Endothelial cell of hepatic sinusoid (primary cell): Measurements from ENCODE around the gene KCND2.

Experiments
- in situ Hi-C: cut with HindIII; loops from 2 replicates; pipeline ENCODE4 v1.10.0; 2017; ENCODE audit warnings: low sequenced_read_pairs

Gene KCND2

DNA sequence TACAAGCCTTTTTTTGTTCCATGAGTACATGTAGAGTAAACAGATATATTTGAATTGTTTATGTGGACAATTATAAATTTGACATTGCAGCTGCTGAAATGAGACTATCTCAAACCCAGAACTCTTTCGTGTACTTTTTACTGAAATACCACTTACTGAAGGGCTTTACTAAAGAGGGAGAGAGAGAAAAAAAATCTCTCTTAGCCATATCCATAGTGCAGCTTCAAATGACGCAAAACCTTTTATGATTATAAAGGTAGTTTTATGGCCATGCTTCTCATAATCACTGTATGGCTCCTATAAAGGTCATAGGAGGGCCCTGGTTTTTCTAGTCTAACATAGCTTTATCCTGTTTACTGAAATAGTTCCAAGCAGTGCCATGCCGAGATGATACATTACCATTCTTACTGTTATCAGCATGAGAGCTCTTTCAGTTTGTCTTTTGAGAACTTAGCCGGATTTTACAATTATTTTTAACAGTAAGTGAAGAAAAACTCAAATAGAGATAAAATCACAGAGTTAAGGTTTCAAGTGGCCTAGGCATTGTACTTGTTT, 35.1 kb downstream of the KCND2 start:
- in situ Hi-C loops = no loop called here

DNA sequence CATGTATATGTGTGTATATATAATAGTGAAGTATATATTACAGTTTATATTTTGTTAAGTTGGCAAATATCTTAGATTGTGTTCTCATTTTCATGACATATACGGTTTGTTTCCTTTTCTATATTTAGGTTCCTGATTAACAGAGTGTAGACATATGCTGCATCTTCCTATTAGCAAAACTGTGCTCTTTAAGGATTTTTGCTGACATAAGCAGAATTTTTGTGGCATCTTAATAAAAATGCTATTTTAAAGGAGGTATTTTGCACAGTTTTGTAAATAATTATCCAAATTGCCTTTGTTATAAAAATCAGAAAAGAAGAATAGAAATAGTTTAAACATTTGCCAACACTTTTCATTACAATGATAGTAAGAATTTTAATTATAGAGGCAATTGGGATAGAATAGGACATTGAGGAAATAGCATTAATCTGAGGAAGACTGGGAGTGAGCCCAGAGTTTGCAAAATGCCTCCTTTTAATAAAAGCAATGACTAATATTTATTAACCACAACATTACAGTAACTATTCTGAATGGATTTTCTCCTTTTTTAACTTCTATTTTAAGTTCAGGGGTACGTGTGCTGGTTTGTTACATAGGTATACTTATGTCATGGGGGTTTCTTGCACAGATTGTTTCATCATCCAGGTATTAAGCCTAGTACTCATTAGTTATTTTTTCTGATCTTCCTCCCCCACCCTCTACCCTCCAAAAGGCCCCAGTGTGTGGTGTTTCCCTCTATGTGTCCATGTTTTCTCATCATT, 38.2 kb downstream of the KCND2 start:
- in situ Hi-C loops = no loop called here

DNA sequence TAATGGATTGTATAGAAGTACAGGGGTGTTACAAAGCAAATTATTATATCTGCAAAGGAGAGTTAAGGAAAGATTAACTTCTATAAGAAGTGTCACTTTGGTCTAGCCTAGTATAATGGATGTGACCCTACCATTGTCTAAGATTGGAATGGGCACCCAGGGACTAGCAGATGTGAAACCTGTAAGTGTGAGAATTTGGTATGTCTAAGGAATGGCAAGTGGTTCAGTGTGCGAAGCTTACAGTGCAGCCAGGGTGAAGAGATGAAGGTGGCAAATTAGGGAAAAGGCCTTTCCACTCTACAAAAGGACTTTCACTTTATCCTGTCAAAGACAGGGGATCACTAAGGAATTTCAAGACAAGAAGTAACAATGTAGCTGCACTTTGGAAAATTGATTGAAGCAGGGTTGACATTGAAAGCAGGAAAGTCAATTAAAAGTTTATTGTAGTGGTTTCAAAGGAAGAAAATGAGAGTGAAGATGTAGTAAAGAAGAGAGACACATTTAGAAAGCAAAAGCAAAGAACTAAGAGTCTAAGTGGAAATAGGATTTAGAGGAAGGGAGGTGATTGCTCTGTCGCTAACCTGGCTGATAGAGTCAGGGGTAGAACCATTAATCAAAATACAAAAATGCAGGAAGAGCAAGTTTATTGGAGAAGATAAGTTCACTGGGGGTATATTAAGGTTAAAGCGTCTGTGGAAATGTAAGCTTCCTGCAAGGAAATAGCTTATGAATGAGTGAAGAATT, 47.4 kb downstream of the KCND2 start:
- in situ Hi-C loops = no loop called here

DNA sequence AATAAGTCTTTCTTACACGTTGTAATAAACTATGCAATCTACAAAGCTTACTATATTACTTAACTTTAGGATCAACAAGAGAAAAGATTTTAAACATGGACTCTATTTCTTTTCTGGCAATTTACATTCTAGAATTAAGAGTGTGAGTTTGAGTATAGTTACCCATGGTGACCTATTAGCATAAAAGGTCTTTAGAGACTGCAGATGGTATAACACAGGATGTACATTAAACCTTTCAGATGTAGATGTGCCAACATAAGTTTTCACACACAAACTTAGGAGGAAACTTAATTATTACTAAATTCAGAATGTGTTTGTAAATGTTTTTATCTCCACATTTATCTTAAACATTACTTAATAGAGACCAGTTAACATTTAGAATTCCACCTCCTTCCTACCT, 54.1 kb downstream of the KCND2 start:
- in situ Hi-C loops = no loop called here

DNA sequence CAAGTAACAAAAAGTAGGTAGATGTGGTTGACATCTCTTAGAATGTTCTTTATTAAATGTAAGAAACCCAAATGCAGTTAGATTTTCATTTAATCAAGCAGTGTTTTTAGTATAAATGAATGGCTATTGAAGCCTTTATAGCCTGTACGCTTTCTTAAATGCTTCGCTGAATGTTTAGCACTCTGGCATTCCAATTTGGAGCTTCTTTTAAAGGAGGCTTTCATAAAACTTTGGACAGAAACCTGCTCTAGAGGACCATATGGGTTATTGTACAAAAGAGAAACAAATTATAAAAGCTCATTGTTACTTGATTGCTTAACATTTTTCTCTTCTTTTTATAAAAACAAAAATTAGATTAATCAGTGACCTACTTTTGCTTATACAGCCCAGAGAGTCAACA, 59.5 kb downstream of the KCND2 start:
- in situ Hi-C loops = no loop called here

DNA sequence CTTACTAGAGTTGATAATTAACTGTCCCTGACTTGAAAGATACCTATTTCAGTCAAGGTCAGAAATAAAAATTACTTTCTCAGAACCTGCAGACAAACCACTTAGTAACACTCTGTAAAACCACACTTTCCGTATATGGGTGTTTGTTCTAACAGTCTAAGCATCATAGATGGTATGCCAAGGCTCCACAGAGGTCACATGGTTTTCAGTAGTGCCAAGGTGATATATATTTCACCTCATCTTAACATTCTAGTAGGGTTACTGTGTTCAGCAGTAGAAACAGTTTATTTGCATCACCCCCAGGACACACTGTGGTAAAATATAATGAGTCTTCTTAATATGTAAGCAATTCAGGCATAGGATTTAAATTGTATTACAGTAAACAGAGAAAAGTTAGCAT, 61.5 kb downstream of the KCND2 start:
- in situ Hi-C loops = no loop called here

DNA sequence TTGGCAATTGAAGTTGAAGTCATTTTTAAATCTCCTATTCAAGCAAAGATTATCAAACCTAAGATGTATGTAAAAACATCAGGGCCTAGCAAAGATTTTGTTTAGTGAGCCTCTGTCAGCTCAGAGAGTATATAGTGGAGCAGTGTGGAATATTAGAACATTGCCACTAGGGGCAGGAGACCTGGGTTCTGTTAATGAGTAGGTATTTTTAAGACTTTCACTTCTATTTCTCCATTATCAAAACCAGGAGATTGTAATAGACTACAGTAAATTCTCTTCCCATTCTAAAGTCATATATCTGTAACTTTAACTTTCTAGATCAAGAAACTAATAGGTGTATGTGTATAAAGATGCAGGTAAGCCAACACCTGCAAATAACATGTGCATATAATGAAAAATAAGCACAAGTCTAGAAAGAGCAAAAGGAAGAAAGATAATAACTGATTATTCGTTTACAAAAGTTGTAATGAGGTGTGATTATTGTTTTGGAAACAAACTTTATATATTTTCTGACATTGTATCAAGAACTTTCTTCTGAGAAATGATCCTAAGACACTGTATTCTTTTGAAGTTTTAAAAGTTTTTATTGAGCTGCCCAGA, 64.4 kb downstream of the KCND2 start:
- in situ Hi-C loops = no loop called here

DNA sequence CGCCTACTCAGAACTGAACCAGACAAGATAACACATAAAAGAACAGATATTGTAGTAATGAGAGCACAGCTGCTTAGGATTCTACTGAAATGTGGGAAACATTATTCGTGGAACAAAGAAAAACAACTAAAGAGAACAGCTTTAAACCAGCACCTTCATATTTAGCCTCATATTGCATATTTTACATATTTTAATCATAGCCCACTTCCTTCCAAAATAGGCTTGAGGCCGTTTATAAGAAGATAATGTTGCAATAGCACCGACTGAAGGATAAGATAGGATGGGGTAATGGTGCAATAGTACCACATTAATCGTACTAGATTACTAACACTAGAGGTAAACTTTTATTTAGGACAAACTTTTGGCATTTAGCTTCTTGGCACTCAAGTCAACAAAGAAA, 71.3 kb downstream of the KCND2 start:
- in situ Hi-C loops = no loop called here

DNA sequence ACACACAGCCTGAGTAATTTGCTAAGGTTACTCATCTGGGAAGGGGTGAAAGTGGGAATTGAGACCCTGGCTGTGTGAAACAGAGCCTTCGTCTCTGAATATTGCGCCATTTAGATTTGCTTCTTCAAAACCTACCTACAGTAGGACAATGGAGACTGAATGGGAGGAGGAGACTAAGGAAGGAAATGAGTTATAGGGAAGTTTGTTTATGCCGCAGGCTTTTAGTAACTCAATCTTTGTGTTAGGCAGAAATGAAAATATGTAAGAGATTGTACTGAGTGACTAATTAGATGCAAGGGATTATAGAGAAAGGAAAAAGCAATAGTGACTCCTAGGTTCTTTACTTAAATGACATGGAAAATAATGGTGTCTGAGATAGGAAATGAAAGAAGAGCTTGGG, 80.2 kb downstream of the KCND2 start:
- in situ Hi-C loops = no loop called here

DNA sequence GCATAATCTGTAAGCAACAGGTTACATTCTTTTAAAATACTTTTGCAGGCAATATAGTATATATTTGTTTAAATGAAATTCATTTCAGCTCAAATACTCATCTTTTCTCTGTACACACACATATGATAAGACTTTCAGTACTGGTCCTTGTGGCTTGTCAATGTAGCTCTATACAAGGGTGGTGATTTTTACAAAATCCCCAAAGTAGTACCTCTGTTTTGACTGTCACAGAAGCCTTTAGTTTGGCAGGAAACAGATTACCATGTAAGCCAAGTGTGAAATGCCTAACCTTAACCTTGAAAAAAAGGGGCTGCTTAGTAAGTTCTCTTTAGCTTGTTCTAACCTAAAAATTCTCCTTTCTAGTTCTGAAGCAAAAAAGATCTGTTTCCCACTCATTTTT, 87.9 kb downstream of the KCND2 start:
- in situ Hi-C loops = no loop called here

DNA sequence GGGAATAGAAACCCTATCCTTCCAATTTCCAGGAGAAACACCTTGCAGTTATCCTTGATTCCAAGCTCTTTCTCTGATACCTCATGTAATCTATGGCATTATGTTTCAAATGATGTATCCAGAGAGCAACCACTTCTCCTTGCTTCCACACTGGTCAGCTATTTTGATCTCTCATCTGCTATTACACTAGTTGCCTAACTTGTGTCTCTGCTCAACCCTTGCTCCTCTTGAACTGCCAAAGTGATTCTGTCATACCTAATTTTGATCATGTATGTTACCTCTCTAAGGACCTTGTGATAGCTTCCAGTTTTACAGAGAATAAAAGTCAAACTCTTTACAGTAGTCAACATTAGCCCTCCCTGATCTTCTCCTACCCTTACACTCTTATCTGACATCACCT, 90.4 kb downstream of the KCND2 start:
- in situ Hi-C loops = no loop called here

DNA sequence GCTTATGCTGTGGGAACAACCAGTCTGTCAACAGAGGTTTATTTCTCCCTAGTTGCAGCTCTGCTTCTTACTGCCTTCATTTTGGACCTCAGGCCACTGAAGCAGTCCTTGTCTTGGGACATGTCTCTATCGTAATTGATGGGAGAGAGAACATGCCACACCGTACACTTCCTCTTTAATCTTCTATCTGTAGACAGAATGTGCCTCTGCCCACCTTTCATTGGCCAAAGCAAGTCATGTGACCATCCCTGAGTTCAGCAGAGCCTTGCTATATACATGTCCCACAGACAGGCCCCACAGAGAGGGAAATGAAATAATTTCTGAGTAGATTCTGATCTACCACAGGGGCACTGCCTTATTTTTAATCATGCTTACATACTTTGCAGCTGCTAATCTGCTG, 98.0 kb downstream of the KCND2 start:
- in situ Hi-C loops = no loop called here

DNA sequence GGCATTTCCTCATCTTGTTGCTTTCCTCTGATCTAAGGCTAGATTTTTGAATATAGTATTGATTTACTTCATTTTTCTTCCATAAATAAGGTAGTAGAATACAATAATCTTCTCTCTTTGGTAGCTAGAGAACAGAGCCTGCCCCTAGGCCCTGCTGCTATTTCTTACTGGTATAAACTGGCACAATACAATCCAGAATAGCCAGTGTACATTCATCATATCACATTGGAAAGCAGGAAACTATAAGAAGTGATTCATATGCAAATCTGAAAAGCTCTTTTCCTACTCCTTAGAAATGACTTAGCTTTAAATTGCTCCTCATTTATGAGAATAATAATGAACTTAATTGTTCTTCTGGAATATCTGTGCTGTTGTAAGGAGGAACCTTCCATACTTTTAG, 100.2 kb downstream of the KCND2 start:
- in situ Hi-C loops = no loop called here

DNA sequence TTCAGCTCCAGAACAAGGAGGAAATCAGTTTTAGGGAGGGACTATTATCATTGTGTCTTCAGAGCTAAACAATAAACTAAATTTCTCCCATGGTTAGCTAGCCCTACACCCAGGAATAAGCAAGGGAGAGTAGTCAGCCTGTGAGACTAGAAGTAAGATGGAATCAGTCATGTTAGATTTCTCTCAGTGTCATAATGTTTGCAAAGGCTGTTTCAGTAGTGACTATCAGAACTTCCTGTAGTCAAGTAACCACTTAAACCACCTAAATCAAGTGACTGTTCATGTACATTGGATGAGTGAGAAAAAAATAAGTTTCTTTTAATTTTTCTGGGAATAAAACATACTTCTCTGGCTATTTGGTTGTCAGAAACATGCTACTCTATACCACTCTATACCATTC, 121.6 kb downstream of the KCND2 start:
- in situ Hi-C loops = no loop called here

DNA sequence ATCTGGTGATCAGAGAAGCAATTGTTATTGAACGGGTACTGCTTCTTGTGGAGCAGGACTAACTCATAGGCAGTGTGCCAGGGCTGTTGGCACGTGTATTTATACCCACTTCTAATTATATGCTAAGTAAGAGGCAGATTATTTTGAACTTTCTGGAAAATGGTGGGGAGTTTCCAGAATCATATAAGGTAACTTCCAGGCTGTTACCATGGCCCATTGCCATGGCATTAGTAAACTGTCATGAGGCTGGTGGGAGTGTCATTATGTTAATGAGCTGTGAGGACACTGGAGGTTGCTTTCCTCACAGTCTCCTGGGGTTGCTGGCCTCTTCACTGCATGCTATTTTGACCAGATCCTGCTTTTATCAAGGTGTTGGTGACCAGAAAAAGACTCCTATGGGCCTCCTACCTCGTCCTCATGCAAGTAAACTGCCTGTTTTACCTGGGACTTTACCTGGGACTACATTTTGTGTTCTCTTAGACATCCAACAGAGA, 122.6 kb downstream of the KCND2 start:
- in situ Hi-C loops = no loop called here

DNA sequence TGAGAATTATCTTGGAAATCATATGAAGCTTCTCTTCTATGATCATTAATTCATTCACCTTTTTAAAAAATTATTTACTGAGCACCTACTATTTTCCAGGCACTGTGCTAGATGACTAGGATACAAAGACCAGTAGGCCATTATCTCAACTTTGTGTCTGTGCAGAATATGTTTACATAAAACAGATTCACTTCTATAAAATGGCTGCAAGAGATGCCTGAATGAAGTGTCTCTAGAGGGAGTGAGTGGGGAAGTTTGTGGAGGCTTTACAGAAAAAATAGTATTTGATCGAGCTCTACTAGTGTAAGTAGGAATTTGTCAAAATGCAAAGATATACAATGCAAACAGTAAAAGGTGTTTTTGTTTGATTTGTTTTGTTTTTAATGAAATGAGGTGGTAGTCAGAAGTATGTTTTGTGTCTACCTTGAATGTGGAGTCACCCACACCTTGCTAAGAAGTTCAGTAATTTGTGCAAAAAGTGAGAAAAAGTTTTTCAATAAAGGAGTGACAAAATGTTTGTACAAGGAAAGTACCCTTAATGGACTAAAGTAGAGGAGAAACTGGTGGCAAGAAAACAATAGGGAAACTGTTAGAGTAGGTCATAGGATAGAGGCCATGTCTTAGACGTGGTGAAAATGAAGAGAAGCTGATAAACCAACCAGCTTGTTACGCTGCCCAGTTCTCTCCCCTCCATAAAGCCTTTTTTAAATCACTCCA, 125.5 kb downstream of the KCND2 start:
- in situ Hi-C loops = no loop called here

DNA sequence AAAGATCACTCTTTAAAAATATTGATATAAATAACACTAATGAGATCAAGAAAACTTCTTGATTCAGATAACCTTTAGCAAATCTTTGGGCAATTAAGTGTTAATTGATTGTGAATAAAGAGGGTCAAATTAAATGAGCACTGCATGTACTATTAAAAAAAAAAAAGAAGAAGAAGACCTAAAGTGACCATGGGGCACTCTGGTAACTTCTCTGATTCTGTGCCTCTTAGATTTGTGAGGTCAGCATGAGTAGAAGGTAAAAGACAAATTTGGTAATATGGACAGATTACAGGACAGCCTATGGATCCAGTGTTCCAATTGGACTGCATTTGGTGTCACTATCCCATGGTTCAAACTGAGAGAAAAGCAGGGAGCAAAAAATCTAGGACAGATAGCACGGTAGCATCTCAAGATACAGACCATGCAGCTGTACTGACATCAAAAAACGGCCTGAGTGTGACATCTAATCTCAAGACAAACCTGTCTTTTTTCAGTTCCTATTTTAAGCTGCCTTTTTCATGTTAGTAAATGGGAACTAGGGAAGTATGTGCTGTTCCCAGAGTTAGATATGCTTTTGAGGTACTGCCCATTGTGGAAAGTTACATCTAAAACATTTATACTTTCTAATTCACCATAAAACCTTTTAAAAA, 128.0 kb downstream of the KCND2 start:
- in situ Hi-C loops = no loop called here

DNA sequence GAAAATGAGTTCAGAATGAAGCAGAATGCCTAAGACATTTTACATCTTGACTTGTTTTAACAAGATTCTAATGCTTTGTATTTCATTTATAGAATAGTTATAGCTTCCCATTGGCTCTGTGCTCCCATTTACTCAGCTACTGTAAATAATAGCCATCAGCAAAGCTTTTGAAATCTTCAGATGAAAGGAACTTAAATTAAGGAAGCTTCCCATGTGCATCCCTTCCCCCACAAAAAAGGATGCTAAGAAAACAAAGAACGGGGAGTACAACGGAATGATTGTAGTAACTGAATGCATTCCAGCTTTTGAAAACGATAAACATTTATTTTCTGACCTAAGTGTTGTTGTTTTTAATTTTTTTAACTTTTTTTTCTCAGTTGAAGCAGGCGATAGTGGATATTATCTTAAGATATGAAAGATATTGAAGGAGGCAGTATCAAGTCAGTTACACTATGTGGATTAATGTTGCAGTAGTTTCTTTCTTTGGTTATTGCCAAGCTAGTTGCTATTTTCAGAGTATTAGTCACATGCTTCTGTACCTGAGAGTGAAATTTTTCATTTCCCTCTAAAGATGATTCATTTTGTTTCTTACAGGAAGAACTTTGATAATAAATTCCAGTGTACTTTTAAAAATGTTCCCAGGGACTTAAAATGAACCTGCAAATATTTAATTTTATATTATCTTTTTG, 129.2 kb downstream of the KCND2 start:
- in situ Hi-C loops = no loop called here

DNA sequence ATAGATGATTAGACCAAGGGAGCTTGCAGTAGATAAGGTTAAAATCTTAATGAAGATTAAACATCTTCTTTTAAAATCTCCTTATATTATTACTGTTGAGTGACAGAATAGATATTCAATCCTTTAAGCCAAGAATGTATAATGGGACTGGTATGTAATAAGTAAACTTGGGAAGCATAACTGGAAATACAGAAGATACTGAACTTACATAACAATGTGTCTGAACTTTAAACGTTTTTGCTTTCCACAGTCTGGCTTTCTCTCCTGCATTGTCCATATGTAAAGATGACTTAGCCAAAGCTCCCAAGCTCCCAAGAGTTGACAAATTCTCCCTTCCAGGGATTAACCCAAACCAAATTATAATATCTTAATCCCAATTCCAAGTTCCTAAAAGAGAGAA, 129.8 kb downstream of the KCND2 start:
- in situ Hi-C loops = no loop called here

DNA sequence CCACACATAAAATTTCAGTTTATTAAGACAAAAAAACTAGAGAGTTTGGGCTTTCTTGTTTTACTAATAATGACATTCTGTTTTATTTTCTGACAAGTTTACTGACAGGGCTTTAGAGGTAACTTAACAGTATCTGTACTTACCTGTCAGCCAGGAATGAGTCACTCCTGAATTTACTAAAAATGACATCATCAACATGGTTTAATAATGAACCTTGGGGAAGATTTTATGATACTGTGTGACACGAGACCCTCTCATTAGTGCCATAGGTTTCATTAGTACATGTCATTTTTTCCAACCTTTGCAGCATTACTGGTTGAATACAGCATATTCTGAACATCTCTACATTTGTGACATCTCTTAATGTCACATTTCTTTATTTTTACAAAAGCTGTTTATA, 131.1 kb downstream of the KCND2 start:
- in situ Hi-C loops = no loop called here
